GM18498 (cell line): ENCODE measurements around the gene ICA1L.
"Not testable (repeated sequence)": the region's sequence is repeated elsewhere in the genome, so short reads cannot be mapped to it uniquely, and the experiment has no call there.

ENCODE experiments used
- ATAC-seq: cut with Tn5 transposase; IDR thresholded peaks from one replicate; pipeline ENCODE4 v1.9.1; 2021; ENCODE audit warnings: mild to moderate bottlenecking, moderate library complexity; ENCODE audit not compliant: unreplicated experiment

The ICA1L gene

DNA sequence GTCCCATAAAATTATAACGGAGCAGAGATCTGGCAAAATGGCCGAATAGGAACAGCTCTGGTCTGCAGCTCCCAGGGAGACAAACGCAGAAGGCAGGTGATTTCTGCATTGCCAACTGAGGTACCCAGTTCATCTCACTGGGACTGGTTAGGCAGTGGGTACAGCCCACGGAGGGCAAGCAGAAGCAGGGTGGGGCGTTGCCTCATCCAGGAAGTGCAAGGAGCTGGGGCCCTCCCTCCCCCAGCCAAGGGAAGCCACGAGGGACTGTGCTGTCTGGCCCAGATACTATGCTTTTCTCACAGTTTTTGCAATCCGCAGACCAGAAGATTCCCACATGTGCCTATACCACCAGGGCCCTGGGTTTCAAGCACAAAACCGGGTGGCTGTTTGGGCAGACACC lies 22.8 kb downstream of the ICA1L start:
- no peak for ATAC-seq

DNA sequence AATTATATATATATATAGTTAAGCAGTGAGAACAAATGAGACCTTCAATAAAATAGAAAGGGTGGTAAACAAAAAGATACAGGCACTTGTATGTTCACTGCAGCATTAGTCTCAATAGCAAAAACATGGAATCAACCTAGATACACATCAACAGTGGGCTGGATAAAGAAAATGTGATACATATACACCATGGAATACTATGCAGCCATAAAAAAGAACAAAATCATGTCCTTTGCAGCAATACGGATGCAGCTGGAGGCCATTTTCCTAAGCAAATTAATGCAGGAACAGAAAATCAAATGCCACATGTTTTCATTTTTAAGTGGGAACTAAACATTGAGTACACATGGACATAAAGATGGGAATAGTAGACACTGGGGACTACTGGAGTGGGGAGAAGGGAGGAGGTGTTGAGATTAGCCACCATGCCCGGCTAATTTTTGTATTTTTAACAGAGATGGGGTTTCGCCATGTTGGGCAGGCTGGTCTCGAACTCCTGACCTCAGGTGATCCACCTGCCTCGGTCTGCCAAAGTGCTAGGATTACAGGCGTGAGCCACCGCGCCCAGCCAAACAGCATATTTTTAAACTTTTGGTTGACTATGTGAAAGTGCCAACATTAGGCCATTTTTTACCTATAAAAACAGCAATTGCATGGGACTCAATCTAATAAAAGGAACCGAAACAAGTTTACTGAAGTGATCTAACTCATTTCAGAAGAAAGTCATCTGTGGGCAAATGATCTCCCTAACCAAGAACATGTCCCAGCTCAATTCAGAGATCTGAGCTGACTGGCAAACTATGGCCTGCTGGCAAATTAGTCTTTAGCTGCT lies 23.7 kb downstream of the ICA1L start:
- ATAC-seq, result peak; percentile 79

GRCh38 chr2:202844656-202845055 lies 26.9 kb downstream of the ICA1L start:
- ATAC-seq, result no peak

- ATAC-seq, result no peak
Measured at GRCh38 chr2:202842690-202843089, 28.9 kb downstream of the ICA1L start.

GRCh38 chr2:202841090-202841867 lies 30.3 kb downstream of the ICA1L start:
- no peak for ATAC-seq

- ATAC-seq, result peak; percentile 48
Measured at GRCh38 chr2:202831242-202832220, 40.0 kb downstream of the ICA1L start.

GRCh38 chr2:202824901-202825300 lies 46.7 kb downstream of the ICA1L start:
- ATAC-seq, result no peak

GRCh38 chr2:202822411-202822810 lies 49.2 kb downstream of the ICA1L start:
- ATAC-seq, result no peak

GRCh38 chr2:202821206-202822160 lies 50.1 kb downstream of the ICA1L start:
- ATAC-seq, result no peak

- no peak for ATAC-seq
Measured at GRCh38 chr2:202818321-202818720, 53.2 kb downstream of the ICA1L start.

DNA sequence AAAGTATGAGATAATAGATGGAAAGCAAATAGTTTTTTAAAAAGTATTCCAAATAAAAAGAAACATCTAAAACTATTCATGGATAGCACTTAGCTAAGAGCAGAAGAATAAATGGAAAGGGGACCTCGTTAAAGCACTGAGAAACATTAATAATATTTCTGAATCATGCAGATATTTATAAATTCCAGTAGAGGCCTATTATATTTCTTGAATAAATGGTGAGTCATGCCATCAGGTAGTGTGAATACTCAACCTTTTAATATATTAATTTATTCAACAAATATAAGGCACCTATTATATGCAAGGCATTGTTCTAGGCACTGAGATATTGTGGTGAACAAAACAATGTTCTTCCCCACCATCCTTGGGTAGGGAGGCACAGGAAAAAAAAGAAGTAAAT lies 53.8 kb downstream of the ICA1L start:
- no peak for ATAC-seq

DNA sequence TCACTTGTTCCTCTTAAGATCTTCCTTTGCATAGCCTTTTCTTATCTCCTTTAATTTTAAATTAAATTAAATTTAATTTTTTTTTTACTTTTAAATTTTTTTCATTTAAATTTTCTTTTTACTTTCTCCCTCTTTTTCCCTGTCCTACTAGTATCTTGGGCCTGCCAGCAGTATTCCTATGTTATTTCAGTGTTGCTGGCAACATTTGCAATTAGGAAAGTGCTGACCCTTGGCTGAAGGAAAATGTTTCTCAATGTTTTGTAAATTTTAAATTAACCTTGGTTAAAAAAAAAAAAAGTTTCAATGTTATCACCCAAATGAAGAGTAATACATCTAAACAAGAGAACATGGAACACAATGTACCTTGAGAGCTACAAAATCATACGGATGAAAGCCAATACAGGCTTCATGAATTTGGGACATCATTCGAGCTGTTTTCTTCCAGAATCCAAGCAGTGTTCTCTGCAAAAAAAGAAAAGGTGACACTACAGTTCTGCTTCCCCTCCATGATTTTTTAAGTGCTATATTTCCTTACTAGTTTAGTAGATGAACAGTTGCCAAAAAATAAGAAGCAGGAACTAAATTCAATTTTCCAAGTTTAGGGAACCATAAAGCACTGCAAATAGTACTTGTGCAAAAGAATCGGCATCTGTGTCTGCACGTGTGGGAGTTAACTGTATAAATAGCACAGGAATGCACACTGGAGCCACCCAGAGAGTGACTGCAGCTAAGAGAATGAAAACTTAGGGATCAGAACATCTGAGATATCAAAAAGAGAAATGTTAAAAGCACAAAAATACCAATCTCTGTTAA lies 55.8 kb downstream of the ICA1L start:
- no peak for ATAC-seq

- ATAC-seq, result no peak
Measured at GRCh38 chr2:202814226-202814625, 57.3 kb downstream of the ICA1L start.

- ATAC-seq, result no peak
Measured at GRCh38 chr2:202813387-202813786, 58.2 kb downstream of the ICA1L start.

GRCh38 chr2:202808754-202809153 lies 62.8 kb downstream of the ICA1L start:
- no peak for ATAC-seq

DNA sequence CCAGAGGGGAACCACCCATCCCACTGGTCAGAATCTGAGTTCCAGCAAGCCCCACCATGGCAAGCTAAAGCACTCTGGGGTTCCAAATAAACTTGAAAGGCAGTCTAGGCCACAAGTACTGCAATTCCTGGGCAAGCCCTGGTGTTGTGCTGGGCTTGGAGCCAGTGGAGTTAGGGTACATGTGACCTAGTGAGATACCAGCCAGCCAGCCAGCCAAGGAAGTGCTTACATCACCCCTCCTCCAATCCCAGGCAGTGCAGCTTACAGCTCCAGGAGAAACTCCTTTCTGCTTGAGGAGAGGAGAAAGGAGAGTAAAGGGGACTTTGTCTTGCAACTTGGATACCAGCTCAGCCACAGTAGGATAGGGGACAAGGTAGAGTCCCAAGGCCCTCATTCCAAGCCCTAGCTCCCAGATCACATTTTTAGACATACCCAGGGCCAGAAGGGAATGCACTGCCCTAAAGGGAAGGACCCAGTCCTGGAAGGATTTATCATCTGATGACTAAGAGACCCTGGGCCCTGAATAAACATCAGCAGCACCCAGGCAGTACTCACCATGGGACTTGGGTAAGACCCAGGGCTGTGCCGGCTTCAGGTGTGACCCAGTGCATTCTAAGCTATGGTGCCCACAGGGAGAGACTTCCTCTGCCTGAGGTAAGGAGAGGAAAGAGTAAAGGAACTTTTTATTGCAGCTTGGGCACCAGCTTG lies 64.0 kb downstream of the ICA1L start:
- not testable (repeated sequence) for ATAC-seq

DNA sequence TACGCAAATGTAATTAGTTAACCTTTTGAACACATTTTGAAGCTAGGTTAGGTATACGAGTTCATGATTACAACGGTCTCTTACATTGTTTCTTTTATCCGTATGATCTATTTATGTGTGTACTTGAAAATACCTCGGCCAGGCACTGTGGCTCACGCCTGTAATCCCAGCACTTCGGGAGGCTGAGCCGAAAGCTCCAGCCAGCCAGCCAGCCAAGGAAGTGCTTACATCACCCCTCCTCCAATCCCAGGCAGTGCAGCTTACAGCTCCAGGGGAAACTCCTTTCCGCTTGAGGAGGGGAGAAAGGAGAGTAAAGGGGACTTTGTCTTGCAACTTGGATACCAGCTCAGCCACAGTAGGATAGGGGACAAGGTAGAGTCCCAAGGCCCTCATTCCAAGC lies 65.7 kb downstream of the ICA1L start:
- not testable (repeated sequence) for ATAC-seq

- no peak for ATAC-seq
Measured at GRCh38 chr2:202797944-202798343, 73.6 kb downstream of the ICA1L start.
